Body of pancreas (tissue), 4 donors: ENCODE data around the gene GGT7.

ENCODE experiments used
- CTCF ChIP-seq, 7 experiments: fragments of 450-650 bp in 4 of 7; fragments of 200-600 bp in 3 of 7; sonication (generic) in 3 of 7; IDR thresholded peaks; one replicate each; pipeline ENCODE4 v1.5.1; 2016 to 2019; ENCODE audit warnings: antibody characterized with exemption in 7 of 7
- POLR2A ChIP-seq, 3 donors: fragments of 450-650 bp; IDR thresholded peaks; one replicate each; pipeline ENCODE4 v1.6.1; 2016; ENCODE audit warnings: antibody characterized with exemption in 3 of 3, mild to moderate bottlenecking in 2 of 3

GRCh38 chr20:34859826-34860545 is 12.7 kb downstream of the GGT7 start:
- TF ChIP-seq CTCF (IDR thresholded peaks at IDR 0.05) (no peak), POLR2A (IDR thresholded peaks at IDR 0.05) (no peak)
